H9 (cell line): Measurements from ENCODE around the gene ARMH1. TPM values are rescaled to one million over a fixed set of nuclear protein-coding genes. Genes with fewer than 3 reads are reported as not detected.

Experiments
- DNase-seq: peaks from one replicate; pipeline ENCODE4 v3.0.0-alpha.2; 2017
- H2AFZ ChIP-seq: one replicate; pipeline ENCODE4 v1.6.1; 2013; ENCODE audit warnings: mild to moderate bottlenecking, low read length, control low read depth, moderate library complexity
- H2AK5ac ChIP-seq: 2 replicates; pipeline ENCODE4 v1.6.1; 2013; ENCODE audit warnings: low read length, control low read depth, mixed read lengths; ENCODE audit not compliant: insufficient read length
- H2BK120ac ChIP-seq: one replicate; pipeline ENCODE4 v1.6.1; 2013; ENCODE audit warnings: low read depth, mild to moderate bottlenecking, low read length, control low read depth, inconsistent platforms; ENCODE audit not compliant: poor library complexity, severe bottlenecking
- H2BK12ac ChIP-seq: 2 replicates; pipeline ENCODE4 v1.6.1; 2013; ENCODE audit warnings: low read length, control low read depth, mixed read lengths, low read depth; ENCODE audit not compliant: insufficient read length
- H2BK15ac ChIP-seq: 2 replicates; pipeline ENCODE4 v1.6.1; 2013; ENCODE audit warnings: low read depth, low read length, control low read depth
- H2BK20ac ChIP-seq: one replicate; pipeline ENCODE4 v1.6.1; 2013; ENCODE audit warnings: low read depth, mild to moderate bottlenecking, low read length, control low read depth, inconsistent platforms; ENCODE audit not compliant: poor library complexity, severe bottlenecking
- H2BK5ac ChIP-seq: 2 replicates; pipeline ENCODE4 v1.6.1; 2013; ENCODE audit warnings: low read length, control low read depth, mixed read lengths; ENCODE audit not compliant: insufficient read length
- H3K14ac ChIP-seq: 2 replicates; pipeline ENCODE4 v1.6.1; 2013; ENCODE audit warnings: low read length, control low read depth; ENCODE audit not compliant: insufficient read depth
- H3K18ac ChIP-seq: 2 replicates; pipeline ENCODE4 v1.6.1; 2013; ENCODE audit warnings: low read depth, mild to moderate bottlenecking, mixed read lengths, low read length, control low read depth; ENCODE audit not compliant: insufficient read length
- H3K23ac ChIP-seq: 2 replicates; pipeline ENCODE4 v1.6.1; 2013; ENCODE audit warnings: low read length, control low read depth, mixed read lengths, low read depth; ENCODE audit not compliant: insufficient read length
- H3K23me2 ChIP-seq: 2 replicates; pipeline ENCODE4 v1.6.1; 2013; ENCODE audit warnings: low read depth, mild to moderate bottlenecking, mixed read lengths, low read length, control low read depth; ENCODE audit not compliant: insufficient read length, poor library complexity, severe bottlenecking
- H3K27ac ChIP-seq: 2 replicates; pipeline ENCODE4 v1.5.1; 2013; ENCODE audit warnings: low read length, control low read depth, mixed read lengths, low read depth; ENCODE audit not compliant: insufficient read length
- H3K27me3 ChIP-seq: 2 replicates; pipeline ENCODE4 v1.6.1; 2013; ENCODE audit warnings: low read length, control low read depth, inconsistent platforms; ENCODE audit not compliant: insufficient read depth
- H3K4ac ChIP-seq: 2 replicates; pipeline ENCODE4 v1.6.1; 2013; ENCODE audit warnings: low read depth, mild to moderate bottlenecking, control low read depth, inconsistent platforms, low read length, moderate library complexity
- H3K4me1 ChIP-seq: 2 replicates; pipeline ENCODE4 v1.6.1; 2013; ENCODE audit warnings: low read length, control low read depth, inconsistent platforms; ENCODE audit not compliant: insufficient read depth
- H3K4me2 ChIP-seq: 2 replicates; pipeline ENCODE4 v1.6.1; 2013; ENCODE audit warnings: low read length, control low read depth, mixed read lengths; ENCODE audit not compliant: insufficient read length, insufficient read depth
- H3K56ac ChIP-seq: 2 replicates; pipeline ENCODE4 v1.6.1; 2013; ENCODE audit warnings: low read depth, mild to moderate bottlenecking, mixed read lengths, low read length, control low read depth; ENCODE audit not compliant: insufficient read length
- H3K79me1 ChIP-seq: 2 replicates; pipeline ENCODE4 v1.6.1; 2013; ENCODE audit warnings: low read depth, mild to moderate bottlenecking, moderate library complexity, low read length, control low read depth, inconsistent platforms; ENCODE audit not compliant: insufficient read depth, poor library complexity, severe bottlenecking
- H3K79me2 ChIP-seq: 2 replicates; pipeline ENCODE4 v1.6.1; 2013; ENCODE audit warnings: low read length, control low read depth, inconsistent platforms; ENCODE audit not compliant: insufficient read depth
- H3K9ac ChIP-seq: 2 replicates; pipeline ENCODE4 v1.6.1; 2013; ENCODE audit warnings: low read length, control low read depth, mixed read lengths; ENCODE audit not compliant: insufficient read length; ENCODE audit errors: extremely low read depth
- H3K9me3 ChIP-seq: one replicate; pipeline ENCODE4 v1.6.1; 2013; ENCODE audit warnings: low read depth, low read length, inconsistent platforms; ENCODE audit not compliant: control insufficient read depth
- H3T11ph ChIP-seq: one replicate; pipeline ENCODE4 v1.6.1; 2013; ENCODE audit warnings: mild to moderate bottlenecking, low read length, control low read depth, inconsistent platforms
- H4K20me1 ChIP-seq: one replicate; pipeline ENCODE4 v1.6.1; 2013; ENCODE audit not compliant: control insufficient read depth, insufficient read length, insufficient read depth
- H4K5ac ChIP-seq: 2 replicates; pipeline ENCODE4 v1.6.1; 2013; ENCODE audit warnings: low read depth, mild to moderate bottlenecking, mixed read lengths, low read length, control low read depth; ENCODE audit not compliant: insufficient read length
- H4K8ac ChIP-seq: replicated peaks from 2 replicates; pipeline ENCODE4 v1.6.1; 2013; ENCODE audit warnings: low read length, control low read depth, mixed read lengths, low read depth; ENCODE audit not compliant: insufficient read length
- H4K91ac ChIP-seq: 2 replicates; pipeline ENCODE4 v1.6.1; 2013; ENCODE audit warnings: low read depth, mild to moderate bottlenecking, moderate library complexity, mixed read lengths, low read length, control low read depth; ENCODE audit not compliant: insufficient read length
- H3K27ac Mint-ChIP-seq, 3 experiments: 2 replicates in 2 of 3; 3 replicates in 1 of 3; pipeline ENCODE4 v1.8.0; 2020 to 2021; ENCODE audit warnings: mixed read lengths in 3 of 3, mild to moderate bottlenecking in 1 of 3, moderate library complexity in 1 of 3
- H3K27me3 Mint-ChIP-seq: 2 replicates; pipeline ENCODE4 v1.8.0; 2021; ENCODE audit warnings: low read depth, mild to moderate bottlenecking, moderate library complexity, mixed read lengths
- H3K36me3 Mint-ChIP-seq, 3 experiments: 2 replicates in 2 of 3; 3 replicates in 1 of 3; pipeline ENCODE4 v1.8.0; 2020 to 2021; ENCODE audit warnings: low read depth in 3 of 3, mixed read lengths in 3 of 3; ENCODE audit not compliant: insufficient read depth in 1 of 3
- H3K4me1 Mint-ChIP-seq, 2 experiments: 2 replicates each; pipeline ENCODE4 v1.8.0; 2020; ENCODE audit warnings: mixed read lengths in 2 of 2
- H3K4me3 Mint-ChIP-seq, 2 experiments: 2 replicates in 1 of 2; 3 replicates in 1 of 2; pipeline ENCODE4 v1.8.0; 2020 to 2021; ENCODE audit warnings: mild to moderate bottlenecking in 2 of 2, mixed read lengths in 2 of 2, moderate library complexity in 1 of 2
- H3K9me3 Mint-ChIP-seq, 2 experiments: 2 replicates in 1 of 2; 3 replicates in 1 of 2; pipeline ENCODE4 v1.8.0; 2020; ENCODE audit warnings: mild to moderate bottlenecking in 2 of 2, mixed read lengths in 2 of 2, moderate library complexity in 1 of 2
- CTCF ChIP-seq: fragments of 200-600 bp; sonication (generic); conservative IDR thresholded peaks from 3 replicates; pipeline ENCODE4 v1.8.0; 2021; ENCODE audit warnings: antibody characterized with exemption, mild to moderate bottlenecking
- WGBS: extraction: QIAGEN DNeasy Blood & Tissue Kit; methylation state at CpG from one replicate; pipeline ENCODE4 v1.1.7; 2013; ENCODE audit warnings: missing lambda C conversion rate, low lambda C conversion rate, mixed read lengths; ENCODE audit not compliant: insufficient read length; ENCODE audit errors: extremely low coverage; 5-methylcytosine and 5-hydroxymethylcytosine counted together
- total RNA-seq: library from RNA; stranded (reverse); gene quantifications from 2 replicates; pipeline ENCODE4 v1.2.1, GENCODE V29; 2021

ARMH1 gene
- total RNA-seq, 1 experiment from 2014 or later, result 1.0 TPM

GRCh38 chr1:44720281-44720680, 45.8 kb downstream of the ARMH1 start:
- no peak overlapping the region for H4K8ac ChIP-seq
- no peak overlapping the region for H2BK15ac ChIP-seq
- no peaks in the 10 kb centered on the region for H3K79me1 ChIP-seq
- no peak overlapping the region for H3K9ac ChIP-seq
- H3K4me2 ChIP-seq, result no peak overlapping the region
- H3K79me2 ChIP-seq, result no peaks in the 10 kb centered on the region
- H2AFZ ChIP-seq, result no peak overlapping the region
- no peak overlapping the region for H2AK5ac ChIP-seq
- no peaks in the 10 kb centered on the region for H3K27me3 Mint-ChIP-seq
- no peak overlapping the region for H3K4ac ChIP-seq
- H3K9me3 Mint-ChIP-seq, result no peaks in the 10 kb centered on the region
- H4K5ac ChIP-seq, result no peak overlapping the region
- no peaks in the 10 kb centered on the region for H3K36me3 Mint-ChIP-seq
- no peak for TF ChIP-seq CTCF
- H3K14ac ChIP-seq, result no peak overlapping the region
- H2BK12ac ChIP-seq, result no peak overlapping the region
- DNase-seq, result no peak
- no peak overlapping the region for H3K56ac ChIP-seq
- H2BK120ac ChIP-seq, result no peak overlapping the region
- H3K9me3 ChIP-seq, result no peaks in the 10 kb centered on the region
- H3K27ac ChIP-seq, result no peak overlapping the region
- no peak overlapping the region for H2BK5ac ChIP-seq
- H4K20me1 ChIP-seq, result no peaks in the 10 kb centered on the region
- WGBS, result no CpG with 5 or more reads among the region's 4 CpGs
- H2BK20ac ChIP-seq, result no peak overlapping the region
- no peaks in the 10 kb centered on the region for H3K4me1 ChIP-seq
- no peak overlapping the region for H3K4me3 Mint-ChIP-seq
- H3K27ac Mint-ChIP-seq, result no peak overlapping the region; a peak in 1 of 7 replicates
- peaks cover 8 to 11% of the 10 kb centered on the region in 2 experiments for H3K4me1 Mint-ChIP-seq
- H3K23ac ChIP-seq, result no peak overlapping the region
- no peak overlapping the region for H3T11ph ChIP-seq
- H3K27me3 ChIP-seq, result no peaks in the 10 kb centered on the region
- no peak overlapping the region for H3K18ac ChIP-seq
- H4K91ac ChIP-seq, result no peak overlapping the region
- no peaks in the 10 kb centered on the region for H3K23me2 ChIP-seq
